ENCODE data around the gene RAB3IL1.

Gene RAB3IL1

GRCh38 chr11:61855939-61856680 lies 61.3 kb downstream of the RAB3IL1 start:
- Histone ChIP-seq H3K9ac (ENCODE audit: low read depth, low read length) (no peak overlapping the region), H3K9me3 (ENCODE audit: control insufficient read depth, insufficient read depth, low read length) (no peaks in the 10 kb centered on the region), H3K36me3 (ENCODE audit: insufficient read depth, low read length) (peaks cover 17% of the 10 kb centered on the region), H3K4me1 (ENCODE audit: insufficient read depth, low read length) (no peaks in the 10 kb centered on the region)

- no peaks in the 10 kb centered on the region for H3K9me3 ChIP-seq (ENCODE audit: control insufficient read depth, insufficient read depth, low read length)
- H3K9ac ChIP-seq (ENCODE audit: low read depth, low read length) = no peak overlapping the region
- H3K36me3 ChIP-seq (ENCODE audit: insufficient read depth, low read length) = peaks cover 21% of the 10 kb centered on the region
- no peaks in the 10 kb centered on the region for H3K4me1 ChIP-seq (ENCODE audit: insufficient read depth, low read length)
These were observed 62.2 kb downstream of the RAB3IL1 start for GRCh38 chr11:61854966-61855714.

GRCh38 chr11:61854206-61854895 lies 63.0 kb downstream of the RAB3IL1 start:
- Histone ChIP-seq H3K9me3 (ENCODE audit: control insufficient read depth, insufficient read depth, low read length) (no peaks in the 10 kb centered on the region), H3K9ac (ENCODE audit: low read depth, low read length) (no peak overlapping the region), H3K4me1 (ENCODE audit: insufficient read depth, low read length) (no peaks in the 10 kb centered on the region), H3K36me3 (ENCODE audit: insufficient read depth, low read length) (peaks cover 21% of the 10 kb centered on the region)

GRCh38 chr11:61853698-61854169 lies 63.6 kb downstream of the RAB3IL1 start:
- Histone ChIP-seq H3K9ac (ENCODE audit: low read depth, low read length) (no peak overlapping the region), H3K4me1 (ENCODE audit: insufficient read depth, low read length) (no peaks in the 10 kb centered on the region), H3K9me3 (ENCODE audit: control insufficient read depth, insufficient read depth, low read length) (no peaks in the 10 kb centered on the region), H3K36me3 (ENCODE audit: insufficient read depth, low read length) (peaks cover 27% of the 10 kb centered on the region)

- Histone ChIP-seq H3K36me3 (ENCODE audit: insufficient read depth, low read length) (peaks cover 38% of the 10 kb centered on the region), H3K9me3 (ENCODE audit: control insufficient read depth, insufficient read depth, low read length) (no peaks in the 10 kb centered on the region), H3K4me1 (ENCODE audit: insufficient read depth, low read length) (no peaks in the 10 kb centered on the region), H3K9ac (ENCODE audit: low read depth, low read length) (no peak overlapping the region)
These were observed 65.5 kb downstream of the RAB3IL1 start for GRCh38 chr11:61851900-61852295.

- Histone ChIP-seq H3K9me3 (ENCODE audit: control insufficient read depth, insufficient read depth, low read length) (no peaks in the 10 kb centered on the region), H3K4me1 (ENCODE audit: insufficient read depth, low read length) (no peaks in the 10 kb centered on the region), H3K36me3 (ENCODE audit: insufficient read depth, low read length) (peaks cover 42% of the 10 kb centered on the region; the same call in 1 of the 2 replicates), H3K9ac (ENCODE audit: low read depth, low read length) (no peak overlapping the region)
These were observed 66.1 kb downstream of the RAB3IL1 start for GRCh38 chr11:61851113-61851899.

GRCh38 chr11:61850687-61851086 lies 66.7 kb downstream of the RAB3IL1 start:
- no peaks in the 10 kb centered on the region for H3K4me1 ChIP-seq (ENCODE audit: insufficient read depth, low read length)
- H3K9ac ChIP-seq (ENCODE audit: low read depth, low read length) = no peak overlapping the region
- peaks cover 39% of the 10 kb centered on the region; the same call in 1 of the 2 replicates for H3K36me3 ChIP-seq (ENCODE audit: insufficient read depth, low read length)
- no peaks in the 10 kb centered on the region for H3K9me3 ChIP-seq (ENCODE audit: control insufficient read depth, insufficient read depth, low read length)

- H3K36me3 ChIP-seq (ENCODE audit: insufficient read depth, low read length) = peaks cover 32% of the 10 kb centered on the region; the same call in 1 of the 2 replicates
- no peaks in the 10 kb centered on the region for H3K4me1 ChIP-seq (ENCODE audit: insufficient read depth, low read length)
- H3K9me3 ChIP-seq (ENCODE audit: control insufficient read depth, insufficient read depth, low read length) = no peaks in the 10 kb centered on the region
- no peak overlapping the region for H3K9ac ChIP-seq (ENCODE audit: low read depth, low read length)
These were observed 68.7 kb downstream of the RAB3IL1 start for GRCh38 chr11:61848631-61849030.

- Histone ChIP-seq H3K36me3 (ENCODE audit: insufficient read depth, low read length) (peaks cover 32% of the 10 kb centered on the region; the same call in 1 of the 2 replicates), H3K9me3 (ENCODE audit: control insufficient read depth, insufficient read depth, low read length) (no peaks in the 10 kb centered on the region), H3K9ac (ENCODE audit: low read depth, low read length) (no peak overlapping the region), H3K4me1 (ENCODE audit: insufficient read depth, low read length) (no peaks in the 10 kb centered on the region)
These were observed 69.3 kb downstream of the RAB3IL1 start for GRCh38 chr11:61847914-61848581.

Measured in ES-I3 (cell line).